Panc1 (cell line): ENCODE measurements around the gene NR3C1.
A peak's percentile ranks its signal among the peaks of the same experiment; 100 is the strongest.

Experiments
- CTCF ChIP-seq: fragments of 450-650 bp; IDR thresholded peaks from 2 replicates; pipeline ENCODE4 v1.5.1; 2017; ENCODE audit warnings: mild to moderate bottlenecking
- POLR2AphosphoS5 ChIP-seq: IDR thresholded peaks from 2 replicates; pipeline ENCODE4 v1.6.1; 2012; ENCODE audit warnings: mild to moderate bottlenecking, low read depth, low read length, moderate library complexity
- REST ChIP-seq, 2 experiments: IDR thresholded peaks; 2 replicates each; pipeline ENCODE4 v1.6.1; 2011 to 2012; ENCODE audit warnings: low read depth in 2 of 2, control low read depth in 1 of 2, low read length in 1 of 2, mild to moderate bottlenecking in 1 of 2, moderate library complexity in 1 of 2; ENCODE audit not compliant: insufficient read depth in 1 of 2
- SIN3A ChIP-seq: IDR thresholded peaks from 2 replicates; pipeline ENCODE4 v1.6.1; 2012; ENCODE audit warnings: low read depth, mild to moderate bottlenecking, low read length, moderate library complexity, borderline replicate concordance; ENCODE audit not compliant: insufficient read depth
- TCF7L2 ChIP-seq: IDR thresholded peaks from 2 replicates; pipeline ENCODE4 v1.6.1; 2011; ENCODE audit warnings: mild to moderate bottlenecking, low read depth, low read length, inconsistent platforms

- no peak for TF ChIP-seq SIN3A
- TF ChIP-seq CTCF: no peak
- TF ChIP-seq REST (IDR thresholded peaks at IDR 0.05; ENCODE audit: insufficient read depth in 1 of 2, low read depth in 2 of 2, low read length in 1 of 2): no peak
- TF ChIP-seq POLR2AphosphoS5: no peak
- TF ChIP-seq TCF7L2: peak; percentile 77; the same call in 1 of the 2 replicates
Measured at GRCh38 chr5:143418140-143418866, 14.8 kb upstream of the NR3C1 start.
